HEK293T (cell line): ENCODE data around the gene LXN.

Experiments used
- CTCF ChIA-PET: fragments of 350-600 bp; formaldehyde crosslinking; extraction: SDS; loops from one replicate; lab custom pipeline; 2021; ENCODE audit warnings: antibody characterized with exemption, inconsistent platforms; lab: Yijun Ruan, JAX
- POLR2A ChIA-PET: fragments of 350-600 bp; formaldehyde crosslinking; extraction: SDS; loops from one replicate; lab custom pipeline; 2020; ENCODE audit warnings: antibody characterized with exemption, inconsistent platforms; lab: Yijun Ruan, JAX
- DNase-seq: peaks from one replicate; pipeline ENCODE4 v3.0.0; 2012; ENCODE audit warnings: mixed read lengths; ENCODE audit errors: extremely low spot score
- ARNT ChIP-seq: fragments of 450-650 bp; IDR thresholded peaks from 2 replicates; pipeline ENCODE4 v1.6.1; 2017; ENCODE audit warnings: mild to moderate bottlenecking
- BHLHE40 ChIP-seq: fragments of 450-650 bp; IDR thresholded peaks from 2 replicates; pipeline ENCODE4 v1.6.1; 2016; ENCODE audit warnings: mild to moderate bottlenecking, moderate library complexity, borderline replicate concordance
- CTBP1 ChIP-seq: fragments of 450-650 bp; IDR thresholded peaks from 2 replicates; pipeline ENCODE4 v1.6.1; 2016; ENCODE audit warnings: borderline replicate concordance
- ELF4 ChIP-seq: fragments of 450-650 bp; IDR thresholded peaks from 2 replicates; pipeline ENCODE4 v1.6.1; 2017; ENCODE audit warnings: antibody characterized with exemption
- FOXA1 ChIP-seq: fragments of 450-650 bp; IDR thresholded peaks from 2 replicates; pipeline ENCODE4 v1.6.1; 2016; ENCODE audit warnings: mild to moderate bottlenecking
- FOXK2 ChIP-seq: fragments of 450-650 bp; IDR thresholded peaks from 2 replicates; pipeline ENCODE4 v1.6.1; 2016; ENCODE audit warnings: mild to moderate bottlenecking
- FOXM1 ChIP-seq: fragments of 450-650 bp; IDR thresholded peaks from 2 replicates; pipeline ENCODE4 v1.6.1; 2017; ENCODE audit warnings: mild to moderate bottlenecking, borderline replicate concordance
- HDGF ChIP-seq: fragments of 450-650 bp; IDR thresholded peaks from 2 replicates; pipeline ENCODE4 v1.6.1; 2017; ENCODE audit warnings: antibody characterized with exemption, borderline replicate concordance
- L3MBTL2 ChIP-seq: fragments of 450-650 bp; conservative IDR thresholded peaks from 2 replicates; pipeline ENCODE4 v1.6.1; 2016; ENCODE audit warnings: mild to moderate bottlenecking
- LEF1 ChIP-seq: fragments of 450-650 bp; IDR thresholded peaks from 2 replicates; pipeline ENCODE4 v1.6.1; 2017; ENCODE audit warnings: mild to moderate bottlenecking, borderline replicate concordance
- NFRKB ChIP-seq: fragments of 450-650 bp; IDR thresholded peaks from 2 replicates; pipeline ENCODE4 v1.6.1; 2016; ENCODE audit warnings: mild to moderate bottlenecking, moderate library complexity
- SP1 ChIP-seq: fragments of 450-650 bp; IDR thresholded peaks from 2 replicates; pipeline ENCODE4 v1.6.1; 2017
- SUZ12 ChIP-seq: fragments of 450-650 bp; IDR thresholded peaks from 2 replicates; pipeline ENCODE4 v1.6.1; 2016; ENCODE audit warnings: mild to moderate bottlenecking
- TARDBP ChIP-seq: fragments of 450-650 bp; IDR thresholded peaks from 2 replicates; pipeline ENCODE4 v1.6.1; 2016
- ZNF384 ChIP-seq: fragments of 450-650 bp; IDR thresholded peaks from 2 replicates; pipeline ENCODE4 v1.6.1; 2016
- TF ChIP-seq, protein P1 (sequence below): fragments of 450-650 bp; IDR thresholded peaks from 2 replicates; pipeline ENCODE4 v1.6.1; 2016

Gene LXN

DNA sequence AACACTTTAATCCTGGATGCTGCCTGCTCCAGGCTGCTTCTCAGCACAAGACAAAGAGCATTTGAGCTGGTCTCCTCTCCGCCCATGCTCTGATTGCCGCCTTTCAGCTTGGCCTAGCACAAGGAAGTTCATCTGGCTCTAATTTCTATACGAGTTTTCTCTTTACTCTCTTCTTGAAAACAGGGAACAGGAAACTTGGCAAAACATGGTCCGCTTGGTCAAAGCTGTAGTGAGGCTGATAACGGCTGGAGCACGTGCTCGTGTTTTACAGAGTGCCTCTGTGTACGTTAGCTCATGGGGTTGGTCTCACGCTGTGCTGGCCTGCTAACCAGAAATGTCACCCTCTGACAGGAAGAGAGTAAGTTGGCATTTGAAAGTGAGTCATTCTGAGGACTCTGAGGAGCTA is 40.6 kb upstream of the LXN start:
- POLR2A ChIA-PET, result no interaction called here

DNA sequence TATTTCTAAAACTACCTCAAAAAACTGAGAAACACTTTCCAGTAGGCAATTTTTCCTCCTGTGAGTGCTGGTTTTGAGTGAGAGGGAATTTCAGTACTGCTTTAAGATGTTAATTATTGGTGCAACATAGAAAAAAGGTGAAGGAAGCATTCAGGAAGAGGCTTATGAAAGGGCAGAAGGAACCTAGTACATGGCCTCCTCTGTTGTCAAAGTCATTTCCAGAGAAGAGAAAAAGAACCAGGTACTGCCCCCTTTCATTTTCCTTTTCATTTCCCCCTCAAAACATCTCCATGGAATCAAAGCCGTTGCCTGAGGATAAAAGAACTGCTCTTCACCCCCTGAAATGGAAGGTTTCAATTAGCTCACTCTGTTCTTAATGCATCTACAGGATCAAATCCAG is 40.0 kb upstream of the LXN start:
- ChIA-PET POLR2A (no interaction called here), CTCF (interaction anchor here (0.6 kb wide), 1 partner anchor 18 kb away, joined by 3 read pairs; no protein-coding TSS in a partner anchor)
- no peak for TF ChIP-seq FOXK2
- TF ChIP-seq SUZ12, result no peak
- no peak for TF ChIP-seq NFRKB
- no peak for TF ChIP-seq ZNF384
- no peak for TF ChIP-seq BHLHE40
- no peak for TF ChIP-seq ELF4
- TF ChIP-seq CTBP1, result no peak
- no peak for TF ChIP-seq SP1
- no peak for TF ChIP-seq FOXA1
- DNase-seq, result no peak

More for the DNA sequence above, 40.6 kb upstream of the LXN start:
- CTCF ChIA-PET, result interaction anchor here (0.8 kb wide), 1 partner anchor 14 kb away, joined by 6 read pairs; no protein-coding TSS in a partner anchor
- DNase-seq, result no peak
- no peak for TF ChIP-seq FOXK2
- TF ChIP-seq FOXM1, result no peak
- peak; percentile 25; the same call in 1 of the 2 replicates for TF ChIP-seq L3MBTL2
- no peak for TF ChIP-seq CTBP1
- no peak for TF ChIP-seq TARDBP
- TF ChIP-seq NFRKB, result no peak
- no peak for TF ChIP-seq ZNF384

DNA sequence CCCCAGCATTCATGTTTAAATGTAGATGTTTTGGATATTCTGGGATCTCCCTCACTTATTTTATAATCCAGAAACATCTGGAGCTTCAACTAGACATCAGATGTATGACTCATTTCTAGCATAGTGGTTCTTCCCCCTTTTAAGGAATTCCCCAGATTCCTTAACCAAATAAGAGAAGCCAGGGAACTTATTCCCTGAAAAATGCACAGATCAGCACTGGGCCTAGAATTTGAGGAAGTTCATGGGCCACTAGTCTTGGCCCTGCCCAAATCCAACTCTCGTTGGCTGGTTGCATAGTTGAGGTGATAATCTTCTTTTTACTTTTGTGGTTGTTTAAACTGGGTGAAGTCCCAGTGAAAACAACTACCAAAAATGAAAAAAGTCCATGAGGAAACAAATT is 39.4 kb upstream of the LXN start:
- DNase-seq, result no peak
- POLR2A ChIA-PET, result no interaction called here

DNA sequence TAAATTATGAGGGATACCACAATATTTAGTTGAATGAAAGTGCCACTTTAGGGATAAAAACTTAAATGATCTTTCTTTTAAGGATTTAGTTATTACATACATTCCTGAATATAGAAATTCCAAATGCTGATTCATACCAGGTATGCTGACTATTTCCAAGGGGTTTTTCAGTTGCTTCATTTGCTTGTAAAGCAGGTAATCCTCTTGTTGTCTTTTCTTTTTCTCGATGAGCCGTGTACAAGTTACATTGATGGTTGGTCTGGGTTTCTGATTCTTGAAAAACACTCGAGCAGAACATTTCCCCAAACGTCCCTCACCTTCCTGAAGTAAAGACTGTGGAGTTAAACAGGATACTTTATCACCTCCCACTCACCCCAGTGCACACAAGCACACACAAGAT is 38.2 kb upstream of the LXN start:
- CTCF ChIA-PET, result no interaction called here
- TF ChIP-seq TARDBP (no peak), FOXA1 (no peak), LEF1 (no peak), NFRKB (no peak), SP1 (no peak)
- POLR2A ChIA-PET, result no interaction called here
- no peak for DNase-seq

More for the DNA sequence above, 39.4 kb upstream of the LXN start:
- CTCF ChIA-PET, result interaction anchor here (0.6 kb wide), 1 partner anchor 19 kb away, joined by 3 read pairs; no protein-coding TSS in a partner anchor
- no peak for TF ChIP-seq FOXK2
- no peak for TF ChIP-seq NFRKB
- TF ChIP-seq, protein P1, sequence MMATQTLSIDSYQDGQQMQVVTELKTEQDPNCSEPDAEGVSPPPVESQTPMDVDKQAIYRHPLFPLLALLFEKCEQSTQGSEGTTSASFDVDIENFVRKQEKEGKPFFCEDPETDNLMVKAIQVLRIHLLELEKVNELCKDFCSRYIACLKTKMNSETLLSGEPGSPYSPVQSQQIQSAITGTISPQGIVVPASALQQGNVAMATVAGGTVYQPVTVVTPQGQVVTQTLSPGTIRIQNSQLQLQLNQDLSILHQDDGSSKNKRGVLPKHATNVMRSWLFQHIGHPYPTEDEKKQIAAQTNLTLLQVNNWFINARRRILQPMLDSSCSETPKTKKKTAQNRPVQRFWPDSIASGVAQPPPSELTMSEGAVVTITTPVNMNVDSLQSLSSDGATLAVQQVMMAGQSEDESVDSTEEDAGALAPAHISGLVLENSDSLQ, result no peak
- no peak for TF ChIP-seq ZNF384
- no peak for TF ChIP-seq HDGF
- TF ChIP-seq FOXA1, result no peak
- no peak for TF ChIP-seq SP1
- TF ChIP-seq ELF4, result no peak
- TF ChIP-seq FOXM1, result no peak
- no peak for TF ChIP-seq BHLHE40
- TF ChIP-seq LEF1, result no peak

DNA sequence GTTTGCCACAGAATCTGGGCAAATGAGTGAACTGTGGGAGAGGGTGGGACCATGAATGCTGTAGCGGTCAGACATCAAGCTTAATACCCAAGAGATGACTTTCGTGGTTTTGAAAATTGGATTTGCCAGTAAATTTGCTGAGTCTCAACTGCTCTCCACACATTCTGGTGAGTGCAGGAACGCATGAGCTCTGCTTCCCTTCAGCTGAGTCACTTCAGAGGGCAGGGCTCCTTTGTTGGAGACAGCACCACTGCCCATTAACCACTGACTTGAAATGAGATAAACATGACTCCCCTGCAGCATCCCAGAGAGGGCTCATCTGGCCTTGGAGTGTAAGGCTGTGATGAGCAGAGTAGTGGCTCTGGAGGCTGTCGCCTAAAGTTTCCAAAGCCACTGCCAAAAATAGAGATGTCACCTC is 37.2 kb upstream of the LXN start:
- no peak for TF ChIP-seq FOXM1
- TF ChIP-seq BHLHE40, result no peak
- TF ChIP-seq SP1, result no peak
- no peak for TF ChIP-seq FOXK2
- no peak for TF ChIP-seq HDGF
- TF ChIP-seq ZNF384, result no peak
- TF ChIP-seq CTBP1, result no peak

DNA sequence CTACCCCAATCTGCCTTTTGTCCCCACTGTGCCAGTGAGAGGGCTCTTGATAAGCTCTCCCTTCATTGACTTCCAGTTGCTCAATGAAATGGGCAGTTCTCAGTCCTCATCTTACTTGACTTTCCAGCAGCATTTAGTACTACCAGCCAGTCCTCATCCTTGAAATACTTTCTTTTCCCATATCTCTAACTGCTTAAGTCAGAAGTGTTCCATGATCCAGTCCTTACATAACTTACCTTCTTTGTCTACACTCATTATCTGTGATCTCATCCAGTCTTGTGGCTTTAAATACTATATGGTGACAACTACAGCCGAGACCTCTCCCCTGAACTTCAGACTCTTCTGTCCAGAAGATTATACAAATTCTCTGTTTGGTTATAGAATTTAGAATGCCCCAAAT is 31.1 kb upstream of the LXN start:
- ChIA-PET CTCF (no interaction called here), POLR2A (no interaction called here)
- DNase-seq, result no peak
- TF ChIP-seq ELF4 (no peak), ARNT (no peak), LEF1 (no peak), TARDBP (no peak)

More for the DNA sequence above, 37.2 kb upstream of the LXN start:
- CTCF ChIA-PET, result no interaction called here
- POLR2A ChIA-PET, result interaction anchor here (0.8 kb wide), 1 partner anchor 13 kb away, joined by 3 read pairs; no protein-coding TSS in a partner anchor
- DNase-seq, result no peak

DNA sequence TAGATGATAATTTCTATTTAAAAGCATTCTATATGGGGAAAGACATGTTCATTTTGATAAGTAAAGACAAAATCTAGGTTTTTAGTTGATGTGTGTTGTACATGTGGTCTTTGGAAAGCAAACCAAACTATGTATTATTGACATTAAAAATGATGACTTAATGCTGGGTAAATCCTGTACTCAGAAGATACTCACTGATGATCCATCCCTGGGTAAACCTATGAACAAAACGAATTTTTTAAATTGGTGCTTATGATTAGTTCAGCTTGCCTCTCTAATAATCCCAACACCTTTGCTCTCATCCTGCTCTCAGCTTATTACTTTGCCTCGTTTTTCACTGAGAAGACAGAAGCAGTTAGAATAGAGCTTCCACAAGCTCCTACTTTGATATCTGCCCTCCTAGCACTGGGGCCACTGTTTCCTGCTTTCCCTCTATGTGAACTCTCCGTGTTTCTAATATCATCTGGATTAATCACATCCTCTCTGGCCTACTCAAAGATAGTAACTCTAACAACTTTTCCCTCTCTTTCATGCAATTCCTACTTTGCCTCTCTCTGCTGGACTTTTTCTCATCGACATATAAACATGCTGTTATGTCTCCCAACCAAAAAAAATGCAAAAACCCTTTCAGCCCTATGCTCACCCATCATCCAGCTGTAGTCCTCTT is 30.5 kb upstream of the LXN start:
- ChIA-PET POLR2A (no interaction called here), CTCF (no interaction called here)
- no peak for TF ChIP-seq LEF1
- no peak for TF ChIP-seq L3MBTL2
- TF ChIP-seq CTBP1, result no peak
- TF ChIP-seq SUZ12, result no peak
- TF ChIP-seq NFRKB, result no peak
- TF ChIP-seq ZNF384, result no peak
- TF ChIP-seq ARNT, result no peak
- TF ChIP-seq, protein P1, result no peak
- no peak for TF ChIP-seq BHLHE40
- no peak for DNase-seq
